GM12878 (cell line): ENCODE results near the gene GMPR2. TPM values are rescaled to one million over a fixed set of nuclear protein-coding genes. Genes with fewer than 3 reads are reported as not detected.

Experiments
- ATAC-seq: fragments of 200-7000 bp; cut with Tn5 transposase; 3 replicates; pipeline ENCODE4 v1.9.1; 2020; ENCODE audit warnings: mild to moderate bottlenecking, moderate library complexity
- BruUV-seq: library from RNA; stranded (reverse); fragments of 400-500 nt; replicated peaks from 2 replicates; lab custom pipeline; 2021; lab: Mats Ljungman, UMichigan
- CTCF ChIA-PET: fragments of 300-600 bp; sonication (Branson Sonifier 250); formaldehyde crosslinking; extraction: SDS; loops from one replicate; lab custom pipeline; 2021; ENCODE audit warnings: inconsistent platforms; lab: Yijun Ruan, JAX
- POLR2A ChIA-PET: fragments of 350-600 bp; formaldehyde crosslinking; extraction: SDS; loops from one replicate; lab custom pipeline; 2021; ENCODE audit warnings: inconsistent platforms; lab: Charles Lee
- RAD21 ChIA-PET: fragments of 300-600 bp; sonication (Branson Sonifier 250); formaldehyde crosslinking; loops from one replicate; lab custom pipeline; 2023; ENCODE audit warnings: antibody characterized with exemption; ENCODE audit not compliant: unreplicated experiment; lab: Charles Lee
- SMC1A ChIA-PET: fragments of 300-600 bp; sonication (Branson Sonifier 250); formaldehyde crosslinking; loops from one replicate; lab custom pipeline; 2023; ENCODE audit not compliant: unreplicated experiment, uncharacterized antibody; lab: Charles Lee
- DNase-seq: peaks from one replicate; pipeline ENCODE4 v3.0.0-alpha.2; 2011; ENCODE audit warnings: low read depth, low spot score
- FAIRE-seq: peaks from 3 replicates; lab custom pipeline; 2011; peaks lifted over from hg19 to GRCh38; lab: Jason Lieb, UNC
- H2AFZ ChIP-seq: 2 replicates; pipeline ENCODE4 v1.6.0; 2011; ENCODE audit warnings: low read depth, low read length, control low read depth; ENCODE audit not compliant: control insufficient read depth
- H3K27ac ChIP-seq: 2 replicates; pipeline ENCODE4 v1.5.1; 2011; ENCODE audit warnings: control low read depth; ENCODE audit not compliant: control insufficient read depth, insufficient read depth
- H3K27me3 ChIP-seq, 2 experiments: replicated peaks in 1 of 2; 2 replicates each; pipeline versions ENCODE4 v1.6.0 to v1.6.1; 2011; ENCODE audit warnings: low read length in 1 of 2; ENCODE audit not compliant: control insufficient read depth in 2 of 2, insufficient read depth in 2 of 2
- H3K36me3 ChIP-seq, 2 experiments: 2 replicates each; pipeline ENCODE4 v1.5.1; 2011; ENCODE audit warnings: low read length in 1 of 2; ENCODE audit not compliant: control insufficient read depth in 2 of 2, insufficient read depth in 2 of 2
- H3K4me1 ChIP-seq: 2 replicates; pipeline ENCODE4 v1.6.1; 2011; ENCODE audit warnings: mild to moderate bottlenecking, low read length, moderate library complexity, mixed read lengths; ENCODE audit not compliant: control insufficient read depth, insufficient read depth
- H3K4me2 ChIP-seq: 2 replicates; pipeline ENCODE4 v1.6.0; 2011; ENCODE audit warnings: control low read depth; ENCODE audit not compliant: control insufficient read depth, insufficient read depth
- H3K4me3 ChIP-seq: fragments of 200-600 bp; sonication (generic); 2 replicates; pipeline ENCODE4 v1.5.1; 2016
- H3K79me2 ChIP-seq: 2 replicates; pipeline ENCODE4 v1.6.0; 2011; ENCODE audit warnings: low read length; ENCODE audit not compliant: control insufficient read depth, insufficient read depth
- H3K9ac ChIP-seq: 2 replicates; pipeline ENCODE4 v1.8.0; 2011; ENCODE audit warnings: low read length, control low read depth, mixed read lengths; ENCODE audit not compliant: control insufficient read depth, insufficient read depth
- H3K9me3 ChIP-seq: replicated peaks from 3 replicates; pipeline ENCODE4 v1.5.1; 2011; ENCODE audit warnings: mild to moderate bottlenecking, low read length; ENCODE audit not compliant: control insufficient read depth, insufficient read depth
- H4K20me1 ChIP-seq: 2 replicates; pipeline ENCODE4 v1.6.0; 2011; ENCODE audit not compliant: control insufficient read depth, insufficient read depth
- E4F1 ChIP-seq: fragments of 450-650 bp; IDR thresholded peaks from 2 replicates; pipeline ENCODE4 v1.6.1; 2018; ENCODE audit warnings: borderline replicate concordance, mild to moderate bottlenecking; ENCODE audit not compliant: partially characterized antibody
- IRF3 ChIP-seq: fragments of 450-650 bp; IDR thresholded peaks from 2 replicates; pipeline ENCODE4 v1.6.1; 2014; ENCODE audit warnings: mild to moderate bottlenecking
- MTA2 ChIP-seq: fragments of 450-650 bp; IDR thresholded peaks from 2 replicates; pipeline ENCODE4 v1.6.1; 2016; ENCODE audit warnings: low read depth, mild to moderate bottlenecking, moderate library complexity
- POU2F2 ChIP-seq: IDR thresholded peaks from 3 replicates; pipeline ENCODE4 v1.6.1; 2011; ENCODE audit warnings: low read depth, mild to moderate bottlenecking, low read length, borderline replicate concordance
- WGBS: methylation state at CpG from one replicate; pipeline ENCODE4 v1.1.6; 2016; ENCODE audit warnings: low lambda C conversion rate; ENCODE audit not compliant: insufficient replicate concordance, insufficient coverage; ENCODE audit errors: missing lambda C conversion rate; 5-methylcytosine and 5-hydroxymethylcytosine counted together
- in situ Hi-C: fragments of 300-500 bp; cut with MboI; formaldehyde crosslinking; loops from 9 replicates; pipeline ENCODE4 v1.14.3; 2018; ENCODE audit warnings: mixed read lengths
- intact Hi-C: fragments of 100-400 bp; cut with micrococcal nuclease; formaldehyde crosslinking; loops from one replicate; pipeline ENCODE4 v1.14.2; 2022; ENCODE audit not compliant: unreplicated experiment
- polyA plus RNA-seq, 11 experiments: library from polyadenylated mRNA; depleted of rRNA in 4 of 11; unstranded in 6 of 11; stranded (reverse) in 5 of 11; fragments of >200 nt; fragmentation: Nextera tagmentation in 4 of 11; fragmentation: Illumina TruSeq in 1 of 11; extraction: Ambion mirVana in 4 of 11; extraction: Trizol in 1 of 11; gene quantifications; 1 replicate in 1 of 11; 2 replicates in 10 of 11; pipeline versions ENCODE4 v1.2.1 to v1.2.3, GENCODE V29; 2011 to 2016; ENCODE audit warnings: inconsistent platforms in 2 of 11, missing spikeins in 2 of 11, low read depth in 1 of 11
- total RNA-seq, 4 experiments: library from RNA; depleted of rRNA in 3 of 4; stranded (reverse); fragments of >200 nt in 3 of 4; fragmentation: Illumina TruSeq in 1 of 4; extraction: Trizol in 1 of 4; gene quantifications; 2 replicates each; pipeline versions ENCODE4 v1.2.1 to v1.2.3, GENCODE V29; 2013 to 2021

GMPR2 gene
- total and polyA plus RNA-seq, 10 of the 15 experiments (the other 5 are each of a cell fraction or from before 2014, with no cell fraction given): 55.1 to 80.3 (median 61.5) TPM

GRCh38 chr14:24282736-24283135 is 50.0 kb downstream of the GMPR2 start:
- no peaks in the 10 kb centered on the region for H3K27me3 ChIP-seq
- ChIA-PET CTCF (interaction anchor here (0.6 to 17.1 kb wide), 6 partner anchors 12 to 149 kb away, joined by 3 to 269 read pairs (median 4); partner anchors contain the start of genes CIDEB, DHRS1, NOP9 and TINF2), SMC1A (interaction anchor here (0.7 to 11.8 kb wide), 5 partner anchors 14 to 39 kb away, joined by 3 to 115 read pairs (median 3); partner anchors contain the start of genes DHRS1 and NOP9), RAD21 (interaction anchor here (1.1 to 4.7 kb wide), 2 partner anchors 14 to 40 kb away, joined by 4 to 34 read pairs; partner anchors contain the start of gene TINF2), POLR2A (interaction anchor here (1.5 to 2.4 kb wide), 4 partner anchors 8 to 36 kb away, joined by 3 to 12 read pairs (median 4); no protein-coding TSS in a partner anchor)
- FAIRE-seq (no peak), ATAC-seq (no peak), DNase-seq (no peak)
- H4K20me1 ChIP-seq: no peaks in the 10 kb centered on the region
- no peak overlapping the region for H3K9ac ChIP-seq
- no peak overlapping the region for H3K4me3 ChIP-seq
- H3K4me2 ChIP-seq: no peak overlapping the region
- H2AFZ ChIP-seq: no peak overlapping the region
- H3K9me3 ChIP-seq: no peaks in the 10 kb centered on the region; the same call in 2 of the 3 replicates
- no peaks in the 10 kb centered on the region; the same call in 1 of the 2 replicates for H3K79me2 ChIP-seq
- intact Hi-C loops: no loop called here
- H3K4me1 ChIP-seq: peaks cover 26% of the 10 kb centered on the region
- no TSS peak for BruUV-seq
- H3K36me3 ChIP-seq: no peaks in the 10 kb centered on the region
- TF ChIP-seq E4F1: no peak
- no peak for TF ChIP-seq IRF3
- TF ChIP-seq POU2F2: no peak
- no peak for TF ChIP-seq MTA2
- in situ Hi-C loops: no loop called here
- no peak overlapping the region for H3K27ac ChIP-seq
- 90% methylated on average over 3 of the region's 3 CpGs for WGBS
